NCI-H1436 treated with DMSO at 0.1 percent for 48 hours (cell line): ENCODE data around the gene POU3F1.

ENCODE experiments used
- DNase-seq: peaks from one replicate; lab custom pipeline; 2025; lab: John Stamatoyannopoulos, UW

Gene POU3F1

GRCh38 chr1:38004284-38005108, 42.1 kb downstream of the POU3F1 start:
- DNase-seq: no peak

- DNase-seq: no peak
Observed at GRCh38 chr1:38003261-38004250, 43.0 kb downstream of the POU3F1 start.

- no peak for DNase-seq
Observed at GRCh38 chr1:38000529-38001455, 45.8 kb downstream of the POU3F1 start.

GRCh38 chr1:38000233-38000528, 46.4 kb downstream of the POU3F1 start:
- no peak for DNase-seq

GRCh38 chr1:37999430-38000232, 47.0 kb downstream of the POU3F1 start:
- DNase-seq: no peak

- DNase-seq: no peak
Observed at GRCh38 chr1:37998913-37999429, 47.6 kb downstream of the POU3F1 start.

- no peak for DNase-seq
Observed at GRCh38 chr1:37998089-37998808, 48.3 kb downstream of the POU3F1 start.

- DNase-seq: no peak
Observed at GRCh38 chr1:37997256-37998088, 49.1 kb downstream of the POU3F1 start.

- no peak for DNase-seq
Observed at GRCh38 chr1:37995751-37996345, 50.7 kb downstream of the POU3F1 start.

- DNase-seq: no peak
Observed at GRCh38 chr1:37994886-37995566, 51.6 kb downstream of the POU3F1 start.
